Measurements from ENCODE around the gene MMP14. TPM values are rescaled to one million over a fixed set of nuclear protein-coding genes. Genes with fewer than 3 reads are reported as not detected.
A peak's percentile ranks its signal among the peaks of the same experiment; 100 is the strongest.

Gene MMP14
- total and polyA plus RNA-seq, 9 of the 15 experiments (the other 6 are each of a cell fraction or from before 2014, with no cell fraction given): 0.36 to 5.8 (median 1.3) TPM; not detected in 2

- no peak for TF ChIP-seq DEAF1 (CRISPR knock-in tag; IDR thresholded peaks at IDR 0.05)
- TF ChIP-seq POLR2AphosphoS5 (IDR thresholded peaks at IDR 0.05; ENCODE audit: control insufficient read depth, insufficient read depth, low read depth, low read length): peak; percentile 97
- no peak for TF ChIP-seq ETV1 (tag; conservative IDR thresholded peaks at IDR 0.05; ENCODE audit: low read depth)
- TF ChIP-seq ZNF699 (CRISPR knock-in tag; IDR thresholded peaks at IDR 0.05; ENCODE audit: insufficient replicate concordance): no peak
- TF ChIP-seq SOX6 (IDR thresholded peaks at IDR 0.05): peak; percentile 73
- TF ChIP-seq U2AF2 (optimal IDR thresholded peaks at IDR 0.05; ENCODE audit: low read depth, low read length): no peak
- TF ChIP-seq XRCC3 (IDR thresholded peaks at IDR 0.05): no peak
- no peak for TF ChIP-seq NELFE (IDR thresholded peaks at IDR 0.05; ENCODE audit: insufficient read depth, insufficient read length)
- no peak for TF ChIP-seq ZFP30 (CRISPR knock-in tag; IDR thresholded peaks at IDR 0.05; ENCODE audit: borderline replicate concordance)
- TF ChIP-seq, protein P1, sequence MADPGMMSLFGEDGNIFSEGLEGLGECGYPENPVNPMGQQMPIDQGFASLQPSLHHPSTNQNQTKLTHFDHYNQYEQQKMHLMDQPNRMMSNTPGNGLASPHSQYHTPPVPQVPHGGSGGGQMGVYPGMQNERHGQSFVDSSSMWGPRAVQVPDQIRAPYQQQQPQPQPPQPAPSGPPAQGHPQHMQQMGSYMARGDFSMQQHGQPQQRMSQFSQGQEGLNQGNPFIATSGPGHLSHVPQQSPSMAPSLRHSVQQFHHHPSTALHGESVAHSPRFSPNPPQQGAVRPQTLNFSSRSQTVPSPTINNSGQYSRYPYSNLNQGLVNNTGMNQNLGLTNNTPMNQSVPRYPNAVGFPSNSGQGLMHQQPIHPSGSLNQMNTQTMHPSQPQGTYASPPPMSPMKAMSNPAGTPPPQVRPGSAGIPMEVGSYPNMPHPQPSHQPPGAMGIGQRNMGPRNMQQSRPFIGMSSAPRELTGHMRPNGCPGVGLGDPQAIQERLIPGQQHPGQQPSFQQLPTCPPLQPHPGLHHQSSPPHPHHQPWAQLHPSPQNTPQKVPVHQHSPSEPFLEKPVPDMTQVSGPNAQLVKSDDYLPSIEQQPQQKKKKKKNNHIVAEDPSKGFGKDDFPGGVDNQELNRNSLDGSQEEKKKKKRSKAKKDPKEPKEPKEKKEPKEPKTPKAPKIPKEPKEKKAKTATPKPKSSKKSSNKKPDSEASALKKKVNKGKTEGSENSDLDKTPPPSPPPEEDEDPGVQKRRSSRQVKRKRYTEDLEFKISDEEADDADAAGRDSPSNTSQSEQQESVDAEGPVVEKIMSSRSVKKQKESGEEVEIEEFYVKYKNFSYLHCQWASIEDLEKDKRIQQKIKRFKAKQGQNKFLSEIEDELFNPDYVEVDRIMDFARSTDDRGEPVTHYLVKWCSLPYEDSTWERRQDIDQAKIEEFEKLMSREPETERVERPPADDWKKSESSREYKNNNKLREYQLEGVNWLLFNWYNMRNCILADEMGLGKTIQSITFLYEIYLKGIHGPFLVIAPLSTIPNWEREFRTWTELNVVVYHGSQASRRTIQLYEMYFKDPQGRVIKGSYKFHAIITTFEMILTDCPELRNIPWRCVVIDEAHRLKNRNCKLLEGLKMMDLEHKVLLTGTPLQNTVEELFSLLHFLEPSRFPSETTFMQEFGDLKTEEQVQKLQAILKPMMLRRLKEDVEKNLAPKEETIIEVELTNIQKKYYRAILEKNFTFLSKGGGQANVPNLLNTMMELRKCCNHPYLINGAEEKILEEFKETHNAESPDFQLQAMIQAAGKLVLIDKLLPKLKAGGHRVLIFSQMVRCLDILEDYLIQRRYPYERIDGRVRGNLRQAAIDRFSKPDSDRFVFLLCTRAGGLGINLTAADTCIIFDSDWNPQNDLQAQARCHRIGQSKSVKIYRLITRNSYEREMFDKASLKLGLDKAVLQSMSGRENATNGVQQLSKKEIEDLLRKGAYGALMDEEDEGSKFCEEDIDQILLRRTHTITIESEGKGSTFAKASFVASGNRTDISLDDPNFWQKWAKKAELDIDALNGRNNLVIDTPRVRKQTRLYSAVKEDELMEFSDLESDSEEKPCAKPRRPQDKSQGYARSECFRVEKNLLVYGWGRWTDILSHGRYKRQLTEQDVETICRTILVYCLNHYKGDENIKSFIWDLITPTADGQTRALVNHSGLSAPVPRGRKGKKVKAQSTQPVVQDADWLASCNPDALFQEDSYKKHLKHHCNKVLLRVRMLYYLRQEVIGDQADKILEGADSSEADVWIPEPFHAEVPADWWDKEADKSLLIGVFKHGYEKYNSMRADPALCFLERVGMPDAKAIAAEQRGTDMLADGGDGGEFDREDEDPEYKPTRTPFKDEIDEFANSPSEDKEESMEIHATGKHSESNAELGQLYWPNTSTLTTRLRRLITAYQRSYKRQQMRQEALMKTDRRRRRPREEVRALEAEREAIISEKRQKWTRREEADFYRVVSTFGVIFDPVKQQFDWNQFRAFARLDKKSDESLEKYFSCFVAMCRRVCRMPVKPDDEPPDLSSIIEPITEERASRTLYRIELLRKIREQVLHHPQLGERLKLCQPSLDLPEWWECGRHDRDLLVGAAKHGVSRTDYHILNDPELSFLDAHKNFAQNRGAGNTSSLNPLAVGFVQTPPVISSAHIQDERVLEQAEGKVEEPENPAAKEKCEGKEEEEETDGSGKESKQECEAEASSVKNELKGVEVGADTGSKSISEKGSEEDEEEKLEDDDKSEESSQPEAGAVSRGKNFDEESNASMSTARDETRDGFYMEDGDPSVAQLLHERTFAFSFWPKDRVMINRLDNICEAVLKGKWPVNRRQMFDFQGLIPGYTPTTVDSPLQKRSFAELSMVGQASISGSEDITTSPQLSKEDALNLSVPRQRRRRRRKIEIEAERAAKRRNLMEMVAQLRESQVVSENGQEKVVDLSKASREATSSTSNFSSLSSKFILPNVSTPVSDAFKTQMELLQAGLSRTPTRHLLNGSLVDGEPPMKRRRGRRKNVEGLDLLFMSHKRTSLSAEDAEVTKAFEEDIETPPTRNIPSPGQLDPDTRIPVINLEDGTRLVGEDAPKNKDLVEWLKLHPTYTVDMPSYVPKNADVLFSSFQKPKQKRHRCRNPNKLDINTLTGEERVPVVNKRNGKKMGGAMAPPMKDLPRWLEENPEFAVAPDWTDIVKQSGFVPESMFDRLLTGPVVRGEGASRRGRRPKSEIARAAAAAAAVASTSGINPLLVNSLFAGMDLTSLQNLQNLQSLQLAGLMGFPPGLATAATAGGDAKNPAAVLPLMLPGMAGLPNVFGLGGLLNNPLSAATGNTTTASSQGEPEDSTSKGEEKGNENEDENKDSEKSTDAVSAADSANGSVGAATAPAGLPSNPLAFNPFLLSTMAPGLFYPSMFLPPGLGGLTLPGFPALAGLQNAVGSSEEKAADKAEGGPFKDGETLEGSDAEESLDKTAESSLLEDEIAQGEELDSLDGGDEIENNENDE (IDR thresholded peaks at IDR 0.05; ENCODE audit: low read depth, low read length): no peak
- TF ChIP-seq CAMTA2 (CRISPR knock-in tag; conservative IDR thresholded peaks at IDR 0.05): no peak
- TF ChIP-seq NFATC3 (IDR thresholded peaks at IDR 0.05): no peak
- TF ChIP-seq PHB2 (IDR thresholded peaks at IDR 0.05; ENCODE audit: low read depth): peak; percentile 86; the same call in 1 of the 2 replicates
- peak; percentile 83 for TF ChIP-seq ZEB2 (IDR thresholded peaks at IDR 0.05)
Observed at GRCh38 chr14:22897357-22897756, 61.0 kb downstream of the MMP14 start (continued).

Measured in K562 (cell line).